HG02642 (cell line): Measurements from ENCODE around the gene LRRC17.

Experiments
- ATAC-seq: cut with Tn5 transposase; IDR thresholded peaks from one replicate; pipeline ENCODE4 v1.9.1; 2021; ENCODE audit warnings: mild to moderate bottlenecking; ENCODE audit not compliant: unreplicated experiment, poor library complexity

The LRRC17 gene

GRCh38 chr7:102912742-102913141 lies at the start of gene LRRC17:
LRRC17 (plus strand) TSS chr7:102913000; CDS start chr7:102933914, 20,914 bp downstream.
- ATAC-seq: no peak

GRCh38 chr7:102864958-102865357 lies 47.8 kb upstream of the LRRC17 start:
- no peak for ATAC-seq

GRCh38 chr7:102866535-102867215 lies 46.1 kb upstream of the LRRC17 start:
- no peak for ATAC-seq

- ATAC-seq: no peak
Observed at GRCh38 chr7:102869195-102869594, 43.6 kb upstream of the LRRC17 start.

- no peak for ATAC-seq
Observed at GRCh38 chr7:102872460-102872859, 40.3 kb upstream of the LRRC17 start.

GRCh38 chr7:102873470-102874165 lies 39.2 kb upstream of the LRRC17 start:
- peak; percentile 26 for ATAC-seq

GRCh38 chr7:102874166-102874829 lies 38.5 kb upstream of the LRRC17 start:
- ATAC-seq: peak; percentile 97

- ATAC-seq: no peak
Observed at GRCh38 chr7:102874966-102875365, 37.8 kb upstream of the LRRC17 start.

GRCh38 chr7:102875700-102876295 lies 37.0 kb upstream of the LRRC17 start:
- ATAC-seq: no peak

GRCh38 chr7:102883098-102883860 lies 29.5 kb upstream of the LRRC17 start:
- no peak for ATAC-seq

GRCh38 chr7:102888561-102889233 lies 24.1 kb upstream of the LRRC17 start:
- no peak for ATAC-seq

GRCh38 chr7:102889851-102890250 lies 22.9 kb upstream of the LRRC17 start:
- ATAC-seq: no peak

- no peak for ATAC-seq
Observed at GRCh38 chr7:102890292-102890970, 22.4 kb upstream of the LRRC17 start.

- ATAC-seq: no peak
Observed at GRCh38 chr7:102890971-102891692, 21.7 kb upstream of the LRRC17 start.

- no peak for ATAC-seq
Observed at GRCh38 chr7:102891693-102892261, 21.0 kb upstream of the LRRC17 start.

GRCh38 chr7:102892631-102893278 lies 20.0 kb upstream of the LRRC17 start:
- no peak for ATAC-seq

GRCh38 chr7:102895602-102896001 lies 17.2 kb upstream of the LRRC17 start:
- no peak for ATAC-seq

- ATAC-seq: no peak
Observed at GRCh38 chr7:102896585-102896984, 16.2 kb upstream of the LRRC17 start.
